Activated naive CD8-positive, alpha-beta T cell (primary cell): ENCODE data around the gene CAMSAP1.
"Not testable (repeated sequence)": the region's sequence is repeated elsewhere in the genome, so short reads cannot be mapped to it uniquely, and the experiment has no call there.

ENCODE experiments used
- H3K27ac Mint-ChIP-seq: one replicate; pipeline ENCODE4 v1.8.0; 2021; ENCODE audit warnings: mixed read lengths
- H3K27me3 Mint-ChIP-seq: one replicate; pipeline ENCODE4 v1.8.0; 2021; ENCODE audit warnings: mixed read lengths
- H3K36me3 Mint-ChIP-seq: one replicate; pipeline ENCODE4 v1.8.0; 2021; ENCODE audit warnings: mixed read lengths
- H3K4me1 Mint-ChIP-seq: one replicate; pipeline ENCODE4 v1.8.0; 2021; ENCODE audit warnings: low read depth, mixed read lengths
- H3K4me3 Mint-ChIP-seq: one replicate; pipeline ENCODE4 v1.8.0; 2021; ENCODE audit warnings: mild to moderate bottlenecking, mixed read lengths
- H3K9me3 Mint-ChIP-seq: one replicate; pipeline ENCODE4 v1.8.0; 2021; ENCODE audit warnings: low read depth, mixed read lengths

CAMSAP1 gene

GRCh38 chr9:135928731-135929655 lies 21.6 kb upstream of the CAMSAP1 start:
- H3K27me3 Mint-ChIP-seq = no peaks in the 10 kb centered on the region
- H3K36me3 Mint-ChIP-seq = peaks cover 7% of the 10 kb centered on the region
- H3K9me3 Mint-ChIP-seq = no peaks in the 10 kb centered on the region
- H3K27ac Mint-ChIP-seq = no peak overlapping the region
- no peak overlapping the region for H3K4me3 Mint-ChIP-seq
- H3K4me1 Mint-ChIP-seq = peaks cover 18% of the 10 kb centered on the region

- H3K27me3 Mint-ChIP-seq = no peaks in the 10 kb centered on the region
- peaks cover 18% of the 10 kb centered on the region for H3K4me1 Mint-ChIP-seq
- no peaks in the 10 kb centered on the region for H3K9me3 Mint-ChIP-seq
- H3K36me3 Mint-ChIP-seq = peaks cover 7% of the 10 kb centered on the region
- H3K4me3 Mint-ChIP-seq = no peak overlapping the region
- H3K27ac Mint-ChIP-seq = no peak overlapping the region
Observed at GRCh38 chr9:135928074-135928730, 20.9 kb upstream of the CAMSAP1 start.

GRCh38 chr9:135927195-135928013 lies 20.1 kb upstream of the CAMSAP1 start:
- Mint-ChIP-seq H3K9me3 (no peaks in the 10 kb centered on the region), H3K36me3 (peaks cover 5% of the 10 kb centered on the region), H3K27me3 (no peaks in the 10 kb centered on the region), H3K4me3 (no peak overlapping the region), H3K27ac (no peak overlapping the region), H3K4me1 (peaks cover 18% of the 10 kb centered on the region)

GRCh38 chr9:135926402-135927194 lies 19.3 kb upstream of the CAMSAP1 start:
- H3K27me3 Mint-ChIP-seq = no peaks in the 10 kb centered on the region
- no peaks in the 10 kb centered on the region for H3K9me3 Mint-ChIP-seq
- H3K4me1 Mint-ChIP-seq = peaks cover 18% of the 10 kb centered on the region
- no peak overlapping the region for H3K27ac Mint-ChIP-seq
- H3K4me3 Mint-ChIP-seq = no peak overlapping the region
- peaks cover 5% of the 10 kb centered on the region for H3K36me3 Mint-ChIP-seq

- Mint-ChIP-seq H3K27ac (peak overlapping the region; percentile 46), H3K9me3 (no peaks in the 10 kb centered on the region), H3K4me3 (no peak overlapping the region), H3K36me3 (no peaks in the 10 kb centered on the region), H3K4me1 (peaks cover 18% of the 10 kb centered on the region), H3K27me3 (no peaks in the 10 kb centered on the region)
Observed at GRCh38 chr9:135925496-135926133, 18.3 kb upstream of the CAMSAP1 start.

- H3K9me3 Mint-ChIP-seq = no peaks in the 10 kb centered on the region
- peaks cover 18% of the 10 kb centered on the region for H3K4me1 Mint-ChIP-seq
- no peaks in the 10 kb centered on the region for H3K36me3 Mint-ChIP-seq
- no peaks in the 10 kb centered on the region for H3K27me3 Mint-ChIP-seq
- H3K4me3 Mint-ChIP-seq = no peak overlapping the region
- H3K27ac Mint-ChIP-seq = peak overlapping the region; percentile 50
Observed at GRCh38 chr9:135924628-135925338, 17.4 kb upstream of the CAMSAP1 start.

- Mint-ChIP-seq H3K27ac (no peak overlapping the region), H3K9me3 (peaks cover 6% of the 10 kb centered on the region), H3K27me3 (no peaks in the 10 kb centered on the region), H3K4me1 (peaks cover 18% of the 10 kb centered on the region), H3K4me3 (no peak overlapping the region), H3K36me3 (peaks cover 3% of the 10 kb centered on the region)
Observed at GRCh38 chr9:135923508-135923907, 16.2 kb upstream of the CAMSAP1 start.

- H3K4me1 Mint-ChIP-seq = peaks cover 18% of the 10 kb centered on the region
- H3K27me3 Mint-ChIP-seq = no peaks in the 10 kb centered on the region
- H3K4me3 Mint-ChIP-seq = no peak overlapping the region
- H3K36me3 Mint-ChIP-seq = peaks cover 7% of the 10 kb centered on the region
- peaks cover 11% of the 10 kb centered on the region for H3K9me3 Mint-ChIP-seq
- H3K27ac Mint-ChIP-seq = no peak overlapping the region
Observed at GRCh38 chr9:135921749-135922310, 14.5 kb upstream of the CAMSAP1 start.

- peaks cover 15% of the 10 kb centered on the region for H3K9me3 Mint-ChIP-seq
- H3K27ac Mint-ChIP-seq = no peak overlapping the region
- H3K4me1 Mint-ChIP-seq = peaks cover 17% of the 10 kb centered on the region
- H3K4me3 Mint-ChIP-seq = no peak overlapping the region
- H3K27me3 Mint-ChIP-seq = no peaks in the 10 kb centered on the region
- H3K36me3 Mint-ChIP-seq = peaks cover 13% of the 10 kb centered on the region
Observed at GRCh38 chr9:135920973-135921585, 13.7 kb upstream of the CAMSAP1 start.

- Mint-ChIP-seq H3K4me3 (no peak overlapping the region), H3K4me1 (peaks cover 11% of the 10 kb centered on the region), H3K36me3 (peaks cover 20% of the 10 kb centered on the region), H3K9me3 (peaks cover 15% of the 10 kb centered on the region), H3K27me3 (no peaks in the 10 kb centered on the region), H3K27ac (no peak overlapping the region)
Observed at GRCh38 chr9:135920256-135920930, 13.0 kb upstream of the CAMSAP1 start.

- Mint-ChIP-seq H3K36me3 (peaks cover 30% of the 10 kb centered on the region), H3K4me3 (no peak overlapping the region), H3K9me3 (peaks cover 15% of the 10 kb centered on the region), H3K27me3 (no peaks in the 10 kb centered on the region), H3K4me1 (peaks cover 3% of the 10 kb centered on the region), H3K27ac (no peak overlapping the region)
Observed at GRCh38 chr9:135919318-135919890, 12.1 kb upstream of the CAMSAP1 start.

- peaks cover 45% of the 10 kb centered on the region for H3K36me3 Mint-ChIP-seq
- not testable (repeated sequence) for H3K4me1 Mint-ChIP-seq, H3K4me3 Mint-ChIP-seq, H3K27ac Mint-ChIP-seq, H3K27me3 Mint-ChIP-seq
- H3K9me3 Mint-ChIP-seq = peaks cover 23% of the 10 kb centered on the region
Observed at GRCh38 chr9:135916227-135916626, 8.9 kb upstream of the CAMSAP1 start.
